Stimulated activated CD4-positive, alpha-beta T cell treated with anti-CD3 and anti-CD28 coated beads, Interleukin-4, amount 100 ng/mL, for 1 hour (primary cell): ENCODE data around the gene LRRN1.
"Not testable (repeated sequence)": the region's sequence is repeated elsewhere in the genome, so short reads cannot be mapped to it uniquely, and the experiment has no call there.

ENCODE experiments used
- DNase-seq: peaks from one replicate; pipeline ENCODE4 v3.0.0-alpha.2; 2020

The LRRN1 gene

DNA sequence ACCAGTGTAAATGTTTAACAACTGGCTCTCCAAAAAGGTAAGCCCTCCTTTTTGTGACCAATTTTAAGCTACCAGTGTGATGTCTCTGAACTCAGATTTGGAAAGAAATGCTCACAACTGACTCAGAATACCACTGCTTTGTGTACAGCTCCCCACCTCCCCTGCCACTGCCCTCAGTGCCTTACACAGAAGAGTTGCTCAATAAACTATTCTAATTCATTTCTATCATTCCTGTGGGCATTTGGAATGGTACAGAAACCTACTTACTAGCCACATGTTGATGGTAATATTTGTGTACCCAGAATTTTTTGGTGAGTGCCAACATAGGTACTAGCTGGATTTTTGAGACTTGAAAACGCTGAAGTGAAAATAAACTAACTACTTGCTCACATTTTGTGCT is 16.0 kb downstream of the LRRN1 start:
- no peak for DNase-seq

DNA sequence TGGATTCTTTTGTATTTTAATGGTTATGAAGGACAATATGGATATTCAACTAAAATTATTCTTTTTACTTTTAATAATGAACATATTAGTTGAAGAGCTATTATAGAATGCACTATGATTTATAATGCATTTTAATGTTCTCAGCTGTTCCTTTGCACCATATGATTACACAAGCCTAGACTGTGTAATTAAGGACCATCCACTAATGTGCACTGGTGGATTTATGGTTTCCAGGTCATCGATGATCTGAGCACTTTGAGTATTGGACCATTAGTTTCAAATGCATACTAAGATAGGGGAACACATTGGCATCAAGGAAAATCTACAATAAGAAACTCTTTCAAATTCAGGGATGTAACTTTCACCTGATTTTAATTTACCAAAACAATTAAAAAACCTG is 16.8 kb downstream of the LRRN1 start:
- no peak for DNase-seq

DNA sequence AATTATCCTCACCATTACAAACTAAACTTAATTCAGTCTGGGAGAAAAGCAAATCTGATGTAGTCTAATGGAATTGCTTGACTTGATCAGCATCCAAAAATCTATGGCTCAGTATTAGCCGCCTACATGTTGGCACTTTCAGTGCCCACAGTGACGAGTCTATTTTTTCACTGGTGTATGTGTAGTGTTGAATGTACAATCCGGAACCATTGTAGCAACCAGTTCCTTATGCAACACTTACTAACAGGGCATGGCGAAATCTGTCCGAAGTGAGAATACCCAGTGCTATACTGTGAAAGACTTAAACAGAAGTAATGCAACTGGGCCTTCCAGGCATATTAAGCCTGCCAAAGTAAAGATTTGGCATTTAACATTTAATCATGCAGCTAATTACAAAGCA is 18.6 kb downstream of the LRRN1 start:
- no peak for DNase-seq

DNA sequence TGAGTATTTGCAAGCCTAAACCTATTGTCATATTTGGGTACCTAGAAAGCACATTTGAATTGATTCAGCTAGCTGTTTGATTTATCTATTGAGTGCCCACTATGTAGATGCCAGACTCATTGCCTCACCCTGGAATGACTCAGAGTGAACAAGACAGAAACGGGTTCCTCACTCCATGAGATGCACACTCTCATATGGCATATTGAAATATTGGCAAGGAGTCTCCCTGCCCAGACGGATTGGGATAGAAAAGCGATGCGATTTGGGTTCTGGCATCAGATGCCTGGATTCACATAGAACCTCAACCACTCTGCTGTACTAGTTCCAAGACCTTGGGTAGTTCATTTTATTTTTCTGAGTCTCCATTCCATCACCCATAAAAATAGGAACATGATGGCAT is 22.5 kb downstream of the LRRN1 start:
- DNase-seq, result no peak

DNA sequence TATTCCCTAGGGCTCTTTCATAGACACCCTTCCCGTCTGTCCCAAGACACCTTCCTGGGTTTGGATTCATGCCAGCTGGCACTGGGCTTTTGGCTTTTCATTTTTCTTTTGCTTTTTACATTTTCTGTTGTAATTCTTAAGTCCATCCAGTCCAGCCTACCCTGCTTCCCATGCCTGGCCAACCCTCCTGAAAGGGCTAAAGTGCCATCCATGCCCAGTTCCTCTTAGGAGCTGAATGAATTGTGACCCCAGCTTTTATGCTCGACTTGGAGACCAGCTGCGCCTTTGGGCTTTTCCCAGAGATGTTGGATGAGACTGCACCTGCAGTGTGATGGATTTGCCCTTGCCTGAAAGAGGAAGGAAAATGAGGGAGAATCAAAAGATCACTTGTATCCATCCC is 25.8 kb downstream of the LRRN1 start:
- no peak for DNase-seq

DNA sequence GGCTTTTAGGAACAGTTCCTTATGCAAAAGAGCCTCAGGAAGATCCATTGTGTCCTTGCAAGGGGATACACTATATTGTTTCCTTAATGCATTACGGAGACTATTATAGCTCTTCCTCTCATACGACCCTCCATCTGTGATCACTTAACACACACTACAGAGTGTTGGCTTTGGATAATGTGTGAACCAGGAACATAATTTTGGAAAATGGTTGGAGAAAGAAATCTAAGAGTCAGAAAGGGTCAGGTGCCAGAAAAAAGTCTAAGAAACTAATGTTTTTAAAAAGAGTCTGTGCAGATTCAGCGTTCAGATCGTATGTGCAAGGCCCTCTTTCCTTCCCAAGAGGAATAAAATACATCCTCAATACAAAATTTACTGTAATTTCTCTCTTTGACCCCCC is 27.3 kb downstream of the LRRN1 start:
- DNase-seq, result no peak

DNA sequence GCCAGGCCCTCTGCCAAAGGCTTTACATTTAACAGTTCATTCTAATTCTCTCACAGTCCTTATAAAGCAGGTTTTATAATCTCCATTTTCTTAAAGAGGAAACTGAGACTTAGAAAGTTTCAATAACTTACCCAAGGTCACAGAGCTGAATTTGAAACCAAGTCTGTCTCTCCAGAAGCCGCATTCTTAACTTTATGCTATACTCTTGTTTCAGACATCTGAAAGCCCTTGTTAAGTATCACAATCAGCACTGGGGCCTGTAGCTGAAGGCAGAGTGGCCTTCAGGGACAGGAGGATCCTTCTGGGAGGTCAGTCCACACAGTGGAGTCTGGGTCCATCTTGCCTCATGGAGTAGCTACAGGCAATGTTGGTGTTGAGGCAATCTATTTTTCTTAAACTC is 27.9 kb downstream of the LRRN1 start:
- no peak for DNase-seq

DNA sequence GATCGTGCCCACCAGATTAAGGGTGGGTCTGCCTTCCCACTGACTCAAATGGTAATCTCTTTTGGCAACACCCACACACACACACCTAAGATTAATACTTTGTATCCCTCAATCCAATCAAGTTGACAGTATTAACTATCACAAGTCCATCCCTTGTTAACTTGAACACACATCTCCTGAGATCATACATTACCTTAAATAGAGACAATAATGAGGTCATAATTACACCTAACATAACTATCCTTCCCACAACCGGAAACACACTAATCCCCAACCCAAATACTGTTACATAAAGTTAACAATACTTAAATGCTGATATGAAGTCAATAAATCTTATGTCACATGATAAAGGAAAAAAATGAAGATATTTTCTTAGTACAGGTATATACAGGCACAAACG is 29.2 kb downstream of the LRRN1 start:
- not testable (repeated sequence) for DNase-seq

DNA sequence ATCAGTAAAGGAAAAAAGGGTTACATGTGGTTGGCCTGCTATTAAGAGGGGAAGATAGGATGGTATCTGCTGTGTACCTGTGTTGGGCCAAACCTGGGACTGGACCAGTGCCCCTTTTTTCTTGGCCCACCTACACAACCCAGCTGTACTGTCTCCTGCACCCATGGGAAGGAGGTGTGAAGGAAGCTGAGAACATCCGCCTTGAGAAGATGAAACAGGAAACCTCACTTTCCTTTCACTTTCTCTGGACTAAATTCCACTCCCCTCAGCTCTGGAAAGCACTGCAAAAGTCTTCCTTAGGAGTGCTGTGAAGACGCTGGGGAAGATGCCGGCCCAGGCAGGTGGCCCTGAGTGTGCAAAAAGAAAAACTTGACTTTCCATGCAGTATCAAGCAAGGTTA is 37.6 kb downstream of the LRRN1 start:
- no peak for DNase-seq

DNA sequence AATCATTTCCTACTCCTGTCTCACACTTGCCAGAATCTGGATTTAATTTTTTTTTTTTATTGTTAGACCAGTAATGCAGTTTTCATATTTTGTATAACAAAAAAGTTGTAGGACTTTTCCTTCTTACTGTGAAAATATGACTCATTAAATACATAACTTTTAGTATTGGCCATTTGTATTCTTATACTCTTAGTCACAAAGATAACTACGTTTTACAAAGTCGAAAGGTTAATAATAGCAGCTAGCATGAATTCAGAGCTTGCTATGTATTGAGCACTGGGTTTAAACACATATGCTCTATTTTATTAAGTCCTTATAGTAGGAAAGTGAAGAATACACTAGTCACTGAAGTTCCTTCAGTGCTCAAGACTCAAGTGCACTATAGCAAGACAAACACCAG is 43.1 kb downstream of the LRRN1 start:
- DNase-seq, result no peak

DNA sequence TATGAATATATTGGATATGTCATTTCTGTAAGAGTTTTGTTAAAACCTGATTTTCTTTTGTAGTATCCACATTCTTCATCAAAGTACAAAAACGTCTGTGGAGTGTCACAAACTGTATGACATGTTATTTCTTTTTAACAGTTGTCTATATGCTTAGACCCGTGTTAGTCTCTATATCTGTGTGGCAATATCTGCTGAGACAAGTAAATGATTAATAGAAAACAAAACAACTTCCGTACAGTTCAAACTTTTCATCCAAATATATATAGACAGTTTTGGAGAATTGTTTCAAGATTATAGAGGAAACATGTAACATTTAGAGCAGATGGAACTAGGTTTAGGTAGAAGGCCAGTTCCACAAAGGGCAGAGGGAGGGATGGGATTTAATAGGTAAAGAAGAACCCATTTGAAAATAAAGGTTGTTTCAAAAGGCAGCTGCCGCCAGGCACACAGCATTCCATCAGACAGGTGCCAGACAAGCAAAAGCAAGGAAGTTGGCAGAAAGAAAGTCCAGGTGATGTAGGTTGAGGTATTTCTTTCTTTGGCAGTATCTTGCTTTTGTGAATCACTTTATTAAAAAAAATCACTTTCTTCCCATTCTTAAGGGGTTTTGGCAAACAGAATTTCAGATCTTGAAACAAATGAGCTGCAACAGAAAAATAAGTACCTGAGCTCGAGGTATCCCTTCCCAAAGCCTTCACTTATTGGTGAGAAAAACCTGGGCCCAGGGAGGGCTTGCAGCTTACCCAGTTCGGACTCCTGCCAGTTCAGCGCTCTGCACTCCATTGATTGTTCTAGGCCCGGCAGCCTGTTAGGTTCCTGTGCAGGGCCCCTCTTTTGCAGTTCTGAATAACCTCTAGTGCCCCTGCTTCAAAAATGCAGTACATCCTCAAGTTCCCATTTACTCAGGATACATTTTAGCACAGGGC is 49.0 kb downstream of the LRRN1 start:
- DNase-seq, result no peak

DNA sequence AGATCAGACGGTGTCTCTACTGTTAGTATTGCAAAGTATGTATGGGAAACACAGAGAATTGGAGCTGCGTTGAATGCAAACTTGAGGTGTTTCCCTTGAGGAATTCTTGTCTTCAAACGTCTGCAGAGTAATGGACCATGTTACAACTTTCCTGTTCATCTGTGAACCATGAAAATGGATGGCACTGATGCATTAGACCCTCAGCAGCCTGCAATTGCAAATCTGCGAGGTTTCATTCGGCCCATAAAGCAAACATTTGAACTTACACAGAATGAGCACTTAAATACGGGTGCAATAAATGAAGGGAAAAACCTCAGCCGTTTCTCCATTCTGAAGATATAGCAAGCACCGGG is 49.7 kb downstream of the LRRN1 start:
- DNase-seq, result no peak

DNA sequence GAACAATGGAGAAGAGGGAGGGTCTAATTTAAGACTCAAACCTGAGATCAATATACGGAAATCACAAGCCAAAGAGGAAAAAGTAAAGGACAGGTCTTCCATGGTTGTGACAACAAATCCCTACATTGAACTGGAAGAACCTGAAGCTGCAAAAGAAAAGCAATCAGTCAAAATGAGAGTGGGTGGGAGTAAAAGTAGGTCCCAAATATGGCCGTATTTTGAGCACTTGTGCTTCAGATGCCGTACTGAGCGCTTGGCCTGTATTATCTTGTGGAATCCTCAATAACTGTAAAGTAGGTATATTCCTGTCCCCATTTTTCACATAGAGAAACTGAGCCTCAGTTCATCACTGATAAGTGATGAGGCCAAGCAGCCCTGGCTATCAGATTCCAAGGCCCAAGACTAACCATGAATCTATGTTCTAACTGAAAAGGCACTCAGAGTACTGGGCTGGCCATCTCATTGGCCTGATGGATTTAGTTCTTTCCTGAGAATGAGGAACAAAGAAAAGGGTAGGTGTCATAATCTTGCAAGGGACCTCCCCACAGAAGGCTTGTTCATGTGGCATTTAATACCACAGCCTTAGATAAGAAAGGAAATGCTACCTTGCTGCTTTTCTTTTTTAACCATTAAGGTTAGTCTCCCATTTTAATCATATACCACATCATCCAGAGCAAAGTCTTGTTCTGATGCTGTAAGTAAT is 52.5 kb downstream of the LRRN1 start:
- DNase-seq, result no peak

DNA sequence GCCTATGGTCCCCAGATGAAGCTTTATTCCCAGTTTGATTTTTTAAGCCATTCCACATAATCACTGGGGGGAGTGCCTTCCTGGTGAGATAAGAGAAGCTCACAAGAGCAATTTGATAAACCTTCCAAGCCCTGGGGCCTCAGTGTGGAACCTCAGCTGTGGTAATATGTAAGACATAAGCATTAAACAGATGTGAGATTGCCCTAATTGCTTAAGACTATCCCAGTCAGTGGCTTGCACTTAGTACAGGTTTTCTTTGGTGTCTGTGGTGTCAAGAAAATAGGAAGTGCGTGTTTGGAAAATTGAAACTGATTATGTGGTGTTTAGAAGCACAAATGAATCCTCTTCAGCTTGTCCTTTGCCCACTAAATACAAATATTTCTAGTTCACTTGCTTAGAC is 54.3 kb downstream of the LRRN1 start:
- DNase-seq, result no peak

DNA sequence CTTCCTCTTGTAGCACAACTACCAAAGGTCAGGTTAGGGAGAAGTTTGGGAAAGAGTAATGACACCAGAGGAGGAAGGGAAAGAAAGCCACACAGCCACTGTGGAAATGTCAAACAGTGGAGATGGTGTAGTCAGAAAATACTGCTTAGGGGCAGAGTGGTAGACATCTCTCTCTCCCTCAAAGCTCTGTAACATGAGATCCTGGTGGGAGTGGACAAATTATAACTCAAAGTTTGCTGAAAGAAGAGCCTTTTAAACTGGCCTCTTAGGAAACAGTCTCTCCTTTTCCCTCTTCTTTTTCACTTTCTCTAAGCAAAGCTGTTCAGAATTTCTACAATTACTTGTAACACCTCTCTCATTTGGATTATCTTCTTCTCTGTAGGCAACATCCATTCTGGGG is 55.8 kb downstream of the LRRN1 start:
- DNase-seq, result no peak

DNA sequence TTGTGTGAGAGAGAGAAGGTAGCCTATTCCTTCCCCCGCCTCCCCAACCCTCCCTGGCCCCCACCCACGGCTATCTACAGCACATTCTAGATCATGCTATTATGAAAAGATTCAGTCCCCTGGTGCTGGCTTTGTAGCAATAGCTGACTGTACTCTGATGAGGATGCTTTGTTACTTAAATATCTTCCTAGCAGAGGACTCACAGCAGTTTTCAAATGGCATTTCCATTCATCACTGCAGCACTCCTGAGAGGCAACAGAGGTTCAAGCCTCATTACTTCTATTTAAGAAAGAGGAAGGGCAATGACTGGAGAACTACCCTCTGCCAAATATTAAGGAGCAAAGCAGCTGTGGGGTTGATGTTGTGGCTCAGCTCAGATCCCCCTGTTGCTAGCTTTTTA is 61.0 kb downstream of the LRRN1 start:
- no peak for DNase-seq

DNA sequence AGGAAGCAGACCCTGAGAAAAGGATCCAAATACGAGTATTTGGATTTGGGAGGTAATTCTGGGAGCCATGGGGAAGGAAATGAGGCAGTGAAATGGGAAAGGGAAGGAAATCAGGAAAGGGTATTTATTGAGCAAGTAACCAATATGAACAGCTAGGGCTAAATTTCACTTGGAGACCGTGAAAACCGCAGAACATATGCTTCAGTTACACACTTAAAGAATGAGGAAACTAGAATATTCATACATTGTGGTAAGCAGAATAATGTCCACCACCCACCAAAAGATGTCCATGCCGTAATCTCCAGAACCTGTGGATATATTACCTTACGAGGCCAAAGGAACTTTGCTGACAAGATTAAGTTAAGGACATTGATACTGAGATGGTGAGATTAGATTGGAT is 63.3 kb downstream of the LRRN1 start:
- no peak for DNase-seq

DNA sequence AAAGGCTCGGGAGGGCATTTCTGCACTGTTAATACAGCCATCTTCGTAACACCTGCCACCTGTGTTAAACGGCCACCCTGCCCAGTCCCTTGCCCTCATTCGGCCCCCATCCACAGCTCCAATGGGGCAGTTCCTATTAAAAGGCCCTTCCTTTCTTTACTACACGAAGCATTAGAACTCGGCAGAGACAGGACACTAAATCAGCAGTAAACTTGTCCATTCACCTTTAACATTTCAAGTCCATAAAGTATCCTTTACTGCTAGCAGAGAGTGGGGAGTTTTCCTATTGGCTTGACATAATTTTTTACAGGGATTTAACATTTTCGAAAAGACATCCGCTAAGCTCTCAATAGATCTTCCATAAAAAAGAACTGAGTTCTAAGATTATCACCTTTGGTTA is 76.3 kb downstream of the LRRN1 start:
- DNase-seq, result no peak

DNA sequence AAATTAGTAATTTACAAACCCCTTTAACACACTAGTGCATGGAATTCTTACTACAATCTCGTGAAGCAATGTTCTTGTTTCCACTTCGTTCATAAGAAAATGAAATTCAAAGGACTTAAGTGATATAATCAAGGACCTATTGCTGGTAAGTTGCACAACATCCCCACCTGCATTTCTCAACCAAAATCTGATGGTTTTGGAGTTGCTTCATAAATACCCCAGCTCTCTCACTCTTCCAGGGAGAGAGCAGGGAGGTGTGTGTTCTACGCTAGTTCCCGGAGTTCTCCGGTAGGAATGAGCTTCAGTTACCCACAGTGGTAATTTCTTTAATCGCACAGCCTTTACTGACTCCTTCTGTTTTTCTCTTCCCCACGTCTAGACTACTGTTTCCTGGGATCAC is 81.8 kb downstream of the LRRN1 start:
- no peak for DNase-seq

DNA sequence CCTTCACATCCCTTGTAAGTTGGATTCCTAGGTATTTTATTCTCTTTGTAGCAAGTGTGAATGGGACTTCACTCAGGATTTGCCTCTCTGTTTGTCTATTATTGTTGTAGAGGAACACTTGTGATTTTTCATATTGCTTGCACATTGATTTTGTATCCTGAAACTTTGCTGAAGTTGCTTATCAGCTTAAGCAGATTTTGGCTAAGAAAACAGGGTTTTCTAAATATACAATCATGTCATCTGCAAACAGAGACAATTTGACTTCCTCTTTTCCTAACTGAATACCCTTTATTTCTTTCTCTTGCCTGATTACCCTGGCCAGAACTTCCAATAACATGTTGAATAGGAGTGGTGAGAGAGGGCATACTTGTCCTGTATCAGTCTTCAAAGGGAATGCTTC is 88.1 kb downstream of the LRRN1 start:
- not testable (repeated sequence) for DNase-seq

DNA sequence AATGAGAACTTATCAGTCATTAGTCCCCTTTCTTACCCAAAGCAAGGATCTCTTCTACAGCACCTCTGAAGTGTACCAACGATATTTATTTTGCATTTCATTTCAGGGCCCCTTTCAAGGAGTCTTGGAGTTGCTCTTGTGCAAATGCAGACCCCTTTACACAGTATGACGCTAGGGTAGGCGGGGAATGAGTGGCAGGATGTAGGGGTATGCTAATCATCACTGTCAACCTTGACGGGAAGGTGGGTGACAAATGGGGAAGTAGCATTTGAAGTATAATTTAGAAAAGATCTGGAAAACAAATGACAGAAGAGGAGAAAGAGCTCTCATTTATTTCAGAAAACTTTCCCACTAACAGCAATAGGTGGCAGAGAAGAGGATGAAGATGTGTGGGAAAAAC is 94.4 kb downstream of the LRRN1 start:
- no peak for DNase-seq
